ENCODE measurements around the gene GALNTL6. TPM values are rescaled to one million over a fixed set of nuclear protein-coding genes. Genes with fewer than 3 reads are reported as not detected.
"Not testable (repeated sequence)": the region's sequence is repeated elsewhere in the genome, so short reads cannot be mapped to it uniquely, and the experiment has no call there.

Gene GALNTL6
- total and polyA plus RNA-seq, 7 donors: 0.14 to 2.5 (median 0.42) TPM; not detected in 1

DNA sequence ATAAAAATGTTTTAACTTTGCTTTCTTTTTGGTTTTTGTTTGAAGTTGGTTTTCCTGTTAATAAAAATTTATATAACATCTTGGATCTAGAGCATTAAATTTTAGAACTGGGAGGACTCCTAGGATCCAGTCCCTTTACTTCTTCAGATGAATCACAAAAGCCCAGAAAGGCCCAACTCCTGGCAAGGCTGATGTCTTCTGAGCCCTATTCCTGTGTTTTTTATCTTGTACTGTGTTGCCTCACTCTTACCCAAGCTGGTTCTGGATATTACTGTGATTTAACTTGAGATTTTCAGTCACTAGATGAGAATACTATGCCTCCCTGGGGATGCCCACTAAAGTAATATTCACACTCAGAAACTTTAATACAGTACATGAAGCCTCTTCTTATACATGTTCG lies 1228.3 kb downstream of the GALNTL6 start:
- DNase-seq: no peak
- H3K4me1 ChIP-seq: peaks cover 0 to 20% (median 11%) of the 10 kb centered on the region in 4 donors
- intact Hi-C loops (cut with DNase I): no loop called here
- H3K27ac ChIP-seq: no peak overlapping the region
- H3K4me3 ChIP-seq: no peak overlapping the region
- TF ChIP-seq EP300 (IDR thresholded peaks at IDR 0.05): no peak
- H3K36me3 ChIP-seq: no peaks in the 10 kb centered on the region
- no peaks in the 10 kb centered on the region for H3K27me3 ChIP-seq
- WGBS, 2 donors: 96% methylated on average over 1 of the region's 1 CpG
- H3K9me3 ChIP-seq: no peaks in the 10 kb centered on the region

DNA sequence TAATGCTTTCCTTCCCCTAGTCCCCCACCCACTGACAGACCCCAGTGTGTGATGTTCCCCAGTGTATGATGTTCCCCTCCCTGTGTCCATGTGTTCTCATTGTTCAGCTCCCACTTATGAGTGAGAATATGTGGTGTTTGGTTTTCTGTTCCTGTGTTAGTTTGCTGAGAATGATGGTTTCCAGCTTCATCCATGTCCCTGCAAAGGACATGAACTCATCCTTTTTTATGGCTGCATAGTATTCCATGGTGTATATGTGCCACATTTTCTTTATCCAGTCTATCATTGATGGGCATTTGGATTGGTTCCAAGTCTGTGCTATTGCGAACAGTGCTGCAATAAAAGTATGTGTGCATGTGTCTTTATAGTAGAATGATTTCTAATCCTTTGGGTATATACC lies 1228.9 kb downstream of the GALNTL6 start:
- H3K4me3 ChIP-seq; H3K9me3 ChIP-seq; H3K27ac ChIP-seq; DNase-seq; H3K27me3 ChIP-seq; intact Hi-C loops (cut with DNase I); H3K36me3 ChIP-seq: not testable (repeated sequence)
- H3K4me1 ChIP-seq: peaks cover 0 to 20% (median 11%) of the 10 kb centered on the region in 4 donors
- 53 to 83% methylated on average over 1 of the region's 1 CpG for WGBS, 2 donors

DNA sequence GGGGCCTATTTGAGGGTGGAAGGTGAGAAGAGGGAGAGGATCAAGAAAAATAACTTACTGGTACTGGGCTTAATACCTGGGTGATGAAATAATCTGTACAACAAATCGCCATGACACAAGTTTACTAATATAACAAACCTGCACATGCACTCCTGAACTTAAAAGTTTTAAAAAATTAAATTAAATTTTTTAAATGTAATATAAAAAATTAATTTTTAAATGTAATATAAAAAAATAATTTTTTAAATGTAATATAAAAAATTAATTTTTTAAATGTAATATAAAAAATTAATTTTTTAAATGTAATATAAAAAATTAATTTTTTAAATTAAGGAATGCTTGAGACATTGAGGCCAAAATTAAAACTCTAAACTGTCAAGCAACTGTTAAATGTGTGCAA lies 1231.1 kb downstream of the GALNTL6 start:
- WGBS, 2 donors: 90% methylated on average over 1 of the region's 1 CpG

DNA sequence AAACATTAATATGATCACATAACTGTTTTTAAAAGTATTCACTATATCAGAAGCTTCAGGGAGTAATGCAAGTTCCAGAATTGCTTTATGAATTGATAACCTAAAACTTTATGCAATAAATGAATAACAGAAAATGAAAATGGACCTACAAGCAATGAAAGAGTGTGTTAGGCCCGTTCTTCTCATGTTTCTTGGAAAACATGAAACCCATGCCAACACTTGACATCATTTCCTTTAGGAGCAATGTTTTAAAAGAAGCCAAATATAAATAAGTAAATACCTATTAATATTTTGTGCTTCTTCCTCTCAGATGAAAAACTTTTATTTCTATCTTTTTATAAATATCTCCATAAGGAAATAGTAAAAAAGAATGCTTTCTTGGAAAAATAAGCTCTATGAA lies 1232.4 kb downstream of the GALNTL6 start:
- H3K36me3 ChIP-seq: no peaks in the 10 kb centered on the region
- H3K27me3 ChIP-seq: no peaks in the 10 kb centered on the region
- H3K4me1 ChIP-seq: peaks cover 0 to 7% (median 3%) of the 10 kb centered on the region in 4 donors
- TF ChIP-seq, protein P1, sequence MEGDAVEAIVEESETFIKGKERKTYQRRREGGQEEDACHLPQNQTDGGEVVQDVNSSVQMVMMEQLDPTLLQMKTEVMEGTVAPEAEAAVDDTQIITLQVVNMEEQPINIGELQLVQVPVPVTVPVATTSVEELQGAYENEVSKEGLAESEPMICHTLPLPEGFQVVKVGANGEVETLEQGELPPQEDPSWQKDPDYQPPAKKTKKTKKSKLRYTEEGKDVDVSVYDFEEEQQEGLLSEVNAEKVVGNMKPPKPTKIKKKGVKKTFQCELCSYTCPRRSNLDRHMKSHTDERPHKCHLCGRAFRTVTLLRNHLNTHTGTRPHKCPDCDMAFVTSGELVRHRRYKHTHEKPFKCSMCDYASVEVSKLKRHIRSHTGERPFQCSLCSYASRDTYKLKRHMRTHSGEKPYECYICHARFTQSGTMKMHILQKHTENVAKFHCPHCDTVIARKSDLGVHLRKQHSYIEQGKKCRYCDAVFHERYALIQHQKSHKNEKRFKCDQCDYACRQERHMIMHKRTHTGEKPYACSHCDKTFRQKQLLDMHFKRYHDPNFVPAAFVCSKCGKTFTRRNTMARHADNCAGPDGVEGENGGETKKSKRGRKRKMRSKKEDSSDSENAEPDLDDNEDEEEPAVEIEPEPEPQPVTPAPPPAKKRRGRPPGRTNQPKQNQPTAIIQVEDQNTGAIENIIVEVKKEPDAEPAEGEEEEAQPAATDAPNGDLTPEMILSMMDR (IDR thresholded peaks at IDR 0.05): no peak
- TF ChIP-seq POLR2A (IDR thresholded peaks at IDR 0.05): no peak
- no peak for TF ChIP-seq EP300 (IDR thresholded peaks at IDR 0.05)
- no peak for TF ChIP-seq POLR2AphosphoS5 (IDR thresholded peaks at IDR 0.05)
- H3K27ac ChIP-seq: no peak overlapping the region
- no peak overlapping the region for H3K4me3 ChIP-seq
- DNase-seq: no peak
- 67 to 81% methylated on average over 1 of the region's 1 CpG for WGBS, 2 donors
- intact Hi-C loops (cut with DNase I): no loop called here
- no peaks in the 10 kb centered on the region for H3K9me3 ChIP-seq

More for the DNA sequence above, 1231.1 kb downstream of the GALNTL6 start:
- TF ChIP-seq POLR2A (IDR thresholded peaks at IDR 0.05): no peak
- Histone ChIP-seq H3K27me3 (no peaks in the 10 kb centered on the region), H3K9me3 (no peaks in the 10 kb centered on the region), H3K4me3 (no peak overlapping the region), H3K27ac (no peak overlapping the region), H3K36me3 (no peaks in the 10 kb centered on the region), H3K4me1 (peaks cover 0 to 17% (median 11%) of the 10 kb centered on the region in 4 donors)
- intact Hi-C loops (cut with DNase I): no loop called here
- no peak for DNase-seq

DNA sequence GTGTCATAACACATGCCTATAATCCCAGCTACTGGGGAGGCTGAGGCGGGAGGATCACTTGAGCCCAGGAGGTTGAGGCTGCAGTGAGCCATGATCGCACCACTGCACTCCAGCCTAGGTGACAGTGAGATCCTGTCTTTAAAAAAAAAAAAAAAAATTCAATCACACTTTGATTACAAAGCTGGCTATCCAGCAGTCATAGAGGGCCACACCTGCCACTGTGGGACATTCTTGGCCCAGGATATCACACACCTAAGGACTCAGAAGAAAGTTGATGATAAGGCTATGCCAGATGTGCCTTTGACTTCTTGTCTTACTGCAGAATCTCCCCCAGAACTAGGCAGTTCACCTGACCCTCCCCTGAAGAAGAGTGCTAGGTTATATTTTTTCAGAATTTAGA lies 1232.9 kb downstream of the GALNTL6 start:
- no peaks in the 10 kb centered on the region for H3K27me3 ChIP-seq
- intact Hi-C loops (cut with DNase I): no loop called here
- no peak overlapping the region for H3K4me3 ChIP-seq
- peaks cover 0 to 3% (median 1%) of the 10 kb centered on the region in 4 donors for H3K4me1 ChIP-seq
- no peaks in the 10 kb centered on the region for H3K9me3 ChIP-seq
- no peaks in the 10 kb centered on the region for H3K36me3 ChIP-seq
- 85 to 97% methylated on average over 2 of the region's 2 CpGs for WGBS, 2 donors
- H3K27ac ChIP-seq: no peak overlapping the region
- DNase-seq: no peak
- TF ChIP-seq POLR2AphosphoS5 (IDR thresholded peaks at IDR 0.05) (no peak), POLR2A (IDR thresholded peaks at IDR 0.05) (no peak), EP300 (IDR thresholded peaks at IDR 0.05) (no peak)
- TF ChIP-seq, protein P1 (IDR thresholded peaks at IDR 0.05): no peak

DNA sequence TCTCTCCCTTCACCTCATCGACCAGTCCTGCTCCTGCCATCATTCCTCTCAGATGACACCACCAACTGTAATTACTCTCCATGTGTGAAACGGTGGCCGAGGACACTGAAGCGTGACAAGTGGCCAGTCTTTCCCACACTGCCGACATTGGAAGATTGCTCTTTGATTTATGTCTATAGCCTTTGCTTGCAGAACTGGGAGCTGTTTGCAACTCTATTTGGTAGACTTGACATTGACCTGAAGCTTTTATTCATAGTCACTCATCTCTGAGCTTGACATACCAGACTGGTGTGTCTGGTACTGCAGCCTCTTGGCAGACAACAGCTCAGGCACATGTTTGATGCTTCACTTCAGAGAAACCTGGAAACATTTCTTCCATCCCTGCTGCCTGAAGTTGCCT lies 1233.6 kb downstream of the GALNTL6 start:
- H3K9me3 ChIP-seq: no peaks in the 10 kb centered on the region
- no peak overlapping the region for H3K4me3 ChIP-seq
- WGBS, 2 donors: 85 to 89% methylated on average over 5 of the region's 5 CpGs
- TF ChIP-seq POLR2A (IDR thresholded peaks at IDR 0.05) (no peak), POLR2AphosphoS5 (IDR thresholded peaks at IDR 0.05) (no peak), EP300 (IDR thresholded peaks at IDR 0.05) (no peak)
- TF ChIP-seq, protein P1 (IDR thresholded peaks at IDR 0.05): no peak
- DNase-seq: no peak
- H3K4me1 ChIP-seq: peaks cover 0 to 4% (median 0%) of the 10 kb centered on the region in 4 donors
- no peak overlapping the region for H3K27ac ChIP-seq
- no peaks in the 10 kb centered on the region for H3K36me3 ChIP-seq
- intact Hi-C loops (cut with DNase I): no loop called here
- H3K27me3 ChIP-seq: no peaks in the 10 kb centered on the region
